CD4-positive, alpha-beta T cell treated with Interferon gamma for 1 hour (primary cell): ENCODE results near the gene CLIC5.

Experiments used
- DNase-seq: peaks from one replicate; pipeline ENCODE4 v3.0.0-alpha.2; 2020

CLIC5 gene

GRCh38 chr6:46015119-46015968 lies at the start of gene CLIC5:
Gene CLIC5, minus strand, starts transcription at chr6:46015860. Its CDS starts 318 bp downstream, at chr6:46015542.
- peak; percentile 3 for DNase-seq

- DNase-seq: no peak
Measured at GRCh38 chr6:46062991-46063390, 47.3 kb upstream of the CLIC5 start.

- no peak for DNase-seq
Measured at GRCh38 chr6:46062312-46062711, 46.7 kb upstream of the CLIC5 start.

- no peak for DNase-seq
Measured at GRCh38 chr6:46061497-46061896, 45.8 kb upstream of the CLIC5 start.

- DNase-seq: no peak
Measured at GRCh38 chr6:46059608-46060007, 43.9 kb upstream of the CLIC5 start.

GRCh38 chr6:46058951-46059350 lies 43.3 kb upstream of the CLIC5 start:
- DNase-seq: no peak

GRCh38 chr6:46057792-46058191 lies 42.1 kb upstream of the CLIC5 start:
- DNase-seq: no peak

- DNase-seq: no peak
Measured at GRCh38 chr6:46056906-46057529, 41.4 kb upstream of the CLIC5 start.

- no peak for DNase-seq
Measured at GRCh38 chr6:46054516-46054915, 38.9 kb upstream of the CLIC5 start.

GRCh38 chr6:46053039-46053933 lies 37.6 kb upstream of the CLIC5 start:
- no peak for DNase-seq

- no peak for DNase-seq
Measured at GRCh38 chr6:46052479-46052878, 36.8 kb upstream of the CLIC5 start.

- DNase-seq: no peak
Measured at GRCh38 chr6:46051962-46052361, 36.3 kb upstream of the CLIC5 start.

GRCh38 chr6:46050845-46051405 lies 35.3 kb upstream of the CLIC5 start:
- DNase-seq: no peak

GRCh38 chr6:46048646-46049297 lies 33.1 kb upstream of the CLIC5 start:
- no peak for DNase-seq

GRCh38 chr6:46046558-46047174 lies 31.0 kb upstream of the CLIC5 start:
- no peak for DNase-seq

GRCh38 chr6:46044881-46045617 lies 29.4 kb upstream of the CLIC5 start:
- DNase-seq: no peak

- DNase-seq: no peak
Measured at GRCh38 chr6:46042355-46042999, 26.8 kb upstream of the CLIC5 start.

- no peak for DNase-seq
Measured at GRCh38 chr6:46040288-46040687, 24.6 kb upstream of the CLIC5 start.

GRCh38 chr6:46039646-46040045 lies 24.0 kb upstream of the CLIC5 start:
- DNase-seq: no peak

- no peak for DNase-seq
Measured at GRCh38 chr6:46036911-46037310, 21.3 kb upstream of the CLIC5 start.

- DNase-seq: no peak
Measured at GRCh38 chr6:46035242-46035641, 19.6 kb upstream of the CLIC5 start.
